Smooth muscle cell (in vitro differentiated cells): ENCODE measurements around the gene FAM53B. TPM values are rescaled to one million over a fixed set of nuclear protein-coding genes. Genes with fewer than 3 reads are reported as not detected.

ENCODE experiments used
- DNase-seq: peaks from one replicate; lab custom pipeline; 2025; ENCODE audit not compliant: unreplicated experiment; lab: John Stamatoyannopoulos, UW
- H2AFZ ChIP-seq: fragments of 200-600 bp; sonication (generic); 2 replicates; pipeline ENCODE4 v1.6.0; 2016; ENCODE audit warnings: antibody characterized with exemption, low read depth, mild to moderate bottlenecking
- H3F3A ChIP-seq: fragments of 200-600 bp; sonication (generic); 2 replicates; pipeline ENCODE4 v1.6.0; 2017; ENCODE audit warnings: antibody characterized with exemption, low read depth
- H3K27ac ChIP-seq: fragments of 200-600 bp; sonication (generic); 2 replicates; pipeline ENCODE4 v1.5.1; 2016; ENCODE audit warnings: low read depth, mild to moderate bottlenecking
- H3K27me3 ChIP-seq: fragments of 200-600 bp; sonication (generic); 2 replicates; pipeline ENCODE4 v1.6.1; 2016; ENCODE audit warnings: low read depth, mild to moderate bottlenecking
- H3K36me3 ChIP-seq: fragments of 200-600 bp; sonication (generic); 2 replicates; pipeline ENCODE4 v1.5.1; 2016; ENCODE audit warnings: low read depth
- H3K4me1 ChIP-seq: fragments of 200-600 bp; sonication (generic); 2 replicates; pipeline ENCODE4 v1.5.1; 2016; ENCODE audit warnings: low read depth
- H3K4me2 ChIP-seq: fragments of 200-600 bp; sonication (generic); 2 replicates; pipeline ENCODE4 v1.6.0; 2016; ENCODE audit warnings: mild to moderate bottlenecking
- H3K4me3 ChIP-seq: fragments of 200-600 bp; sonication (generic); 2 replicates; pipeline ENCODE4 v1.5.1; 2016; ENCODE audit warnings: mild to moderate bottlenecking
- H3K79me2 ChIP-seq: fragments of 200-600 bp; sonication (generic); 2 replicates; pipeline ENCODE4 v1.6.0; 2016; ENCODE audit warnings: low read depth, mild to moderate bottlenecking
- H3K9ac ChIP-seq: fragments of 200-600 bp; sonication (generic); 2 replicates; pipeline ENCODE4 v1.6.0; 2016; ENCODE audit warnings: low read depth
- H3K9me3 ChIP-seq: fragments of 200-600 bp; sonication (generic); replicated peaks from 2 replicates; pipeline ENCODE4 v1.5.1; 2016; ENCODE audit warnings: low read depth
- H4K20me1 ChIP-seq: fragments of 200-600 bp; sonication (generic); 2 replicates; pipeline ENCODE4 v1.6.0; 2016; ENCODE audit warnings: low read depth
- CTCF ChIP-seq: fragments of 200-600 bp; sonication (generic); IDR thresholded peaks from 2 replicates; pipeline ENCODE4 v1.5.1; 2017; ENCODE audit warnings: borderline replicate concordance, mild to moderate bottlenecking, antibody characterized with exemption; ENCODE audit not compliant: insufficient read depth, poor library complexity, severe bottlenecking
- WGBS: methylation state at CpG from one replicate; pipeline ENCODE4 v1.1.7; 2016; ENCODE audit warnings: low lambda C conversion rate; 5-methylcytosine and 5-hydroxymethylcytosine counted together
- polyA plus RNA-seq: library from polyadenylated mRNA; unstranded; fragments of >200 nt; fragmentation: Nextera tagmentation; extraction: Ambion mirVana; gene quantifications from 2 replicates; pipeline ENCODE4 v1.2.1, GENCODE V29; 2016
- total RNA-seq: library from RNA; depleted of rRNA; stranded (reverse); fragments of >200 nt; gene quantifications from 2 replicates; pipeline ENCODE4 v1.2.3, GENCODE V29; 2014

Gene FAM53B
- total and polyA plus RNA-seq, 2 experiments from 2014 or later: 5.5 to 6.2 TPM

DNA sequence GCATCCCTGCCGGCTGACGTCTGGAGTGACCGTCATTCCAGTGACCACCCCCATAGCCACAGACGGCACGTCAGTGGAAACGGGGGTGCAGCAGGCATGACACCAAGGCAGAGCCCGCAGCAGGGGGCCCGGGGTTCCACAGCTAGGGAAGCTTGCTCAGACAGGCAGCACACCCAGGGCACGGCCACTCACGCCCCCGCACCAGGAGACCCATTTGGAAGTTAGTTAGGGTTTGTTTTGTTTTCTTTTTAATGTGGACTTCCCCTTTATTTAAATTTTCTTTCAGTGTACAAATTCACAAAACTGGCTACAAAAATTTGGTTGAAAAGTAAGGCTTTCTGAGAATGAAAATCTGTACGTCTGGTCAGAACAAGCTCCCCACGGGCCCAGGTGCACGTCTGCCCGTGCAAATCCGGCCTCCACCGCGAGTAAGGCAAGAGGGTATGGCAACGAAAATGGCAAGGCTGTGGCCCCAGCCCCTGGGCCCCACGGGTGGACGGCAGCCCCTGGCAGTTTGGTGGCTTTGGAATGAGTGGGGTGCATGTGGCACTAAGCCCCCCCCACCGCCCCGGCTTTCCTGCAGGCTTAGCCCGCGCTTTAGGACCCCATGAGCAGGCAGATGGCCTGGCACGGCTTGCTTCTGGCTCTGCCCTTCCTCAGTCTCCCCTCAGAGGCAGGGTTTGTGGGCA is 124.2 kb downstream of the FAM53B start:
- Histone ChIP-seq H3K4me1 (peaks cover 9% of the 10 kb centered on the region), H2AFZ (no peak overlapping the region), H3K79me2 (no peaks in the 10 kb centered on the region), H3K4me2 (no peak overlapping the region), H3F3A (no peaks in the 10 kb centered on the region), H3K9ac (no peak overlapping the region), H3K27ac (no peak overlapping the region), H3K4me3 (no peak overlapping the region), H4K20me1 (peaks cover 18% of the 10 kb centered on the region), H3K9me3 (no peaks in the 10 kb centered on the region), H3K27me3 (no peaks in the 10 kb centered on the region), H3K36me3 (no peaks in the 10 kb centered on the region)
- TF ChIP-seq CTCF: no peak
- no peak for DNase-seq
- WGBS: 88% methylated on average over 26 of the region's 26 CpGs

DNA sequence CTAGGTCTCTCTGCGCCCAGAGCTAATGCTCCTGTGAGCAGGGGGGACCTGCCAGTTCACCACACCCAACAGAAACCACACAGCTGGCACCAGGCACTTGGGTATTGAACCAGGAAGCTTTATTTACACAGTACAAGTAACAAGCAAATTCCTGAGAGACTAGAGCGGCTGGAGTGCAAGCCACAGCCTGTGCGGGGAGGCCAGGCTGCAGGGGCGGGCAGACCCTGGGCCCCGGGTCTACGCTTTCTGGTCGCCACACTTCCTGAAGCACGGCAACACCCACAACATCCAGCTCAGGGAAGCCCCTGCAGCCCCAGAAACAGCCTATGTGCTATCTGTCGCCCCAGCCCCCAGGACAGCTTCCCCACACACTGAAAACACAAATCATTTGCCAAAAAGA is 125.0 kb downstream of the FAM53B start:
- Histone ChIP-seq H3K27ac (no peak overlapping the region), H3F3A (no peaks in the 10 kb centered on the region), H2AFZ (no peak overlapping the region), H3K4me2 (no peak overlapping the region), H3K36me3 (no peaks in the 10 kb centered on the region), H3K4me1 (peaks cover 9% of the 10 kb centered on the region), H3K9me3 (no peaks in the 10 kb centered on the region), H4K20me1 (peaks cover 14% of the 10 kb centered on the region), H3K79me2 (no peaks in the 10 kb centered on the region), H3K9ac (no peak overlapping the region), H3K27me3 (no peaks in the 10 kb centered on the region), H3K4me3 (no peak overlapping the region)
- WGBS: 80% methylated on average over 8 of the region's 9 CpGs
- no peak for DNase-seq
- no peak for TF ChIP-seq CTCF

DNA sequence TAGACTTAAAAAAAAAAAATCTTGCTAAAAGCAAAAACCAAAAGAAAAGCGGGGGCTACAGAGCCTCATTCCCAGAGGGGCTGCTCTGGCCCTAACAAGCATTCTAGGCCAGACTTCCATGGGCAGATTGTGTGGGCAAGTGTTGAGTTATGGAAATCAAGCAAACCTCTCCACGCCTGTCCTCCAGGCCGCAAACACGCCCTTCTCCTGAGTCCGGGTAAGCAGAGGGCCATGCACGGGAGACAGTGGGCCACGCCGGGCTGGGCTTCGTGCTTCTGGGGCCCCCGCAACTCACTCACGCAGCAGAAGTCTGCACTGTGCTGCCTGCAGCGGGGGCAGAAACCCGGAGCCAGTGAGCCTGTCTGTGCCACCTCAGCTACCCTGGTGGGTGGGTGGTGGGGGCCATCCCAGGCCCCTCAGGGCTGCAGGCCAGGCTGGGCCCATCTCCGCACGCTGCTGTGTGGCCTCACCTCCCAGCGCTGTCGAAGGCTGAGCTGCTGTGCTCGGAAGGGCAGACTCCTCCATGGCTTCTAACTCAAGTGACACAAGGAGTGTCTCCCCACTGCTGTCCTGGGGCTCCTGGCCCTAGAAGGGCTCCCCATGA is 125.6 kb downstream of the FAM53B start:
- no peaks in the 10 kb centered on the region for H3K27me3 ChIP-seq
- H4K20me1 ChIP-seq: peaks cover 8% of the 10 kb centered on the region
- H3K4me3 ChIP-seq: no peak overlapping the region
- no peak for DNase-seq
- H3K4me1 ChIP-seq: peaks cover 9% of the 10 kb centered on the region
- no peak overlapping the region for H3K9ac ChIP-seq
- H3K36me3 ChIP-seq: no peaks in the 10 kb centered on the region
- 93% methylated on average over 18 of the region's 18 CpGs for WGBS
- no peaks in the 10 kb centered on the region for H3K79me2 ChIP-seq
- no peaks in the 10 kb centered on the region for H3F3A ChIP-seq
- H3K4me2 ChIP-seq: no peak overlapping the region
- H2AFZ ChIP-seq: no peak overlapping the region
- H3K27ac ChIP-seq: no peak overlapping the region
- H3K9me3 ChIP-seq: no peaks in the 10 kb centered on the region
- no peak for TF ChIP-seq CTCF

DNA sequence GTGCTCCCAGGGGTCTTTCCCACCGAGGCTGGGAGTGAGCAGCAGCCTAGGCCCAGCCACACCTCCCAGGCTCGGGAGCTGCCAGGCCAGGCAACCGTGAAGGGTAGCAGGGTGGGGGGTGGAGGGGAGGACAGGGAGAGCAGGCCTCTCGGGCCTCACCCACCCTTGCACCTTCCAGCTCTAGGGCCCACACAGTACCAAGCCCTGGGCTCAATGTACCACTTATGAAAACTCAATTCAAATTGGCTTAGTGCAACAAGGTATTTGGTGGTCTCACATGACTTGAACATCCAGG is 127.4 kb downstream of the FAM53B start:
- no peaks in the 10 kb centered on the region for H3K79me2 ChIP-seq
- peaks cover 7% of the 10 kb centered on the region for H4K20me1 ChIP-seq
- no peak overlapping the region for H3K4me2 ChIP-seq
- DNase-seq: no peak
- H3K36me3 ChIP-seq: no peaks in the 10 kb centered on the region
- H3K9ac ChIP-seq: no peak overlapping the region
- 76% methylated on average over 4 of the region's 4 CpGs for WGBS
- no peak overlapping the region for H2AFZ ChIP-seq
- no peaks in the 10 kb centered on the region for H3F3A ChIP-seq
- H3K27me3 ChIP-seq: no peaks in the 10 kb centered on the region
- H3K4me3 ChIP-seq: no peak overlapping the region
- no peak for TF ChIP-seq CTCF
- no peak overlapping the region for H3K27ac ChIP-seq
- H3K4me1 ChIP-seq: peaks cover 9% of the 10 kb centered on the region
- H3K9me3 ChIP-seq: no peaks in the 10 kb centered on the region
